Medulla oblongata (tissue), 1 donor: ENCODE measurements around the gene GPR37L1.
"Not testable (repeated sequence)": the region's sequence is repeated elsewhere in the genome, so short reads cannot be mapped to it uniquely, and the experiment has no call there.

Experiments used
- DNase-seq: peaks from one replicate; pipeline ENCODE4 v3.0.0-alpha.2; 2015; ENCODE audit errors: extremely low spot score

Gene GPR37L1

GRCh38 chr1:202133496-202133895, 10.8 kb downstream of the GPR37L1 start:
- no peak for DNase-seq

- no peak for DNase-seq
These were observed 11.3 kb downstream of the GPR37L1 start for GRCh38 chr1:202133989-202134388.

GRCh38 chr1:202134645-202135172, 12.0 kb downstream of the GPR37L1 start:
- DNase-seq, result no peak

- DNase-seq, result peak; percentile 88
These were observed 12.6 kb downstream of the GPR37L1 start for GRCh38 chr1:202135221-202135721.

- DNase-seq, result no peak
These were observed 18.1 kb downstream of the GPR37L1 start for GRCh38 chr1:202140833-202141232.

- DNase-seq, result not testable (repeated sequence)
These were observed 18.8 kb downstream of the GPR37L1 start for GRCh38 chr1:202141468-202141867.

- DNase-seq, result peak; percentile 61
These were observed 20.5 kb downstream of the GPR37L1 start for GRCh38 chr1:202143011-202143767.

GRCh38 chr1:202143768-202144401, 21.2 kb downstream of the GPR37L1 start:
- DNase-seq, result no peak

GRCh38 chr1:202144402-202145067, 21.8 kb downstream of the GPR37L1 start, which contains the start of gene ARL8A:
TSS of gene ARL8A (minus strand) at chr1:202144737. CDS start at chr1:202144572, 165 bp downstream.
- DNase-seq, result peak; percentile 67

GRCh38 chr1:202145068-202145743, 22.5 kb downstream of the GPR37L1 start:
- peak; percentile 36 for DNase-seq

- DNase-seq, result not testable (repeated sequence)
These were observed 23.0 kb downstream of the GPR37L1 start for GRCh38 chr1:202145744-202146140.

- DNase-seq, result no peak
These were observed 23.6 kb downstream of the GPR37L1 start for GRCh38 chr1:202146279-202146678.

GRCh38 chr1:202146993-202147392, 24.3 kb downstream of the GPR37L1 start:
- DNase-seq, result no peak

GRCh38 chr1:202148391-202148790, 25.7 kb downstream of the GPR37L1 start:
- DNase-seq, result no peak

GRCh38 chr1:202149566-202149965, 26.8 kb downstream of the GPR37L1 start:
- DNase-seq, result no peak

- DNase-seq, result no peak
These were observed 27.5 kb downstream of the GPR37L1 start for GRCh38 chr1:202150187-202150586.

- DNase-seq, result no peak
These were observed 27.9 kb downstream of the GPR37L1 start for GRCh38 chr1:202150602-202151001.

GRCh38 chr1:202151045-202151444, 28.3 kb downstream of the GPR37L1 start:
- DNase-seq, result no peak

GRCh38 chr1:202152399-202152798, 29.7 kb downstream of the GPR37L1 start:
- DNase-seq, result no peak

- no peak for DNase-seq
These were observed 30.6 kb downstream of the GPR37L1 start for GRCh38 chr1:202153284-202153683.

GRCh38 chr1:202154148-202154765, 31.5 kb downstream of the GPR37L1 start:
- no peak for DNase-seq
